ENCODE results near the gene FIZ1. TPM values are rescaled to one million over a fixed set of nuclear protein-coding genes. Genes with fewer than 3 reads are reported as not detected.

Gene FIZ1
- total and polyA plus RNA-seq, 2 of the 4 experiments (the other 2 are of a cell fraction): 1.3 to 5.9 TPM

- ChIA-PET POLR2A (ENCODE audit: unreplicated experiment) (interaction anchor here (0.5 kb wide), 1 partner anchor 70 kb away, joined by 3 read pairs; no protein-coding TSS in a partner anchor), CTCF (no interaction called here)
- H3K56ac ChIP-seq (ENCODE audit: extremely low read depth, insufficient read depth, low read length): no peak overlapping the region
- H3K79me1 ChIP-seq (ENCODE audit: low read depth in 1 of 2, low read length in 2 of 2): peaks cover 16 to 36% of the 10 kb centered on the region in 2 experiments
- H3K14ac ChIP-seq (replicated peaks; ENCODE audit: low read depth, low read length): no peak overlapping the region
- no peak overlapping the region for H4K5ac ChIP-seq (ENCODE audit: low read depth, low read length)
- H4K8ac ChIP-seq (ENCODE audit: low read depth in 2 of 2, low read length in 2 of 2): no peak overlapping the region
- no peak for ATAC-seq (ENCODE audit: low read depth)
- H3K4ac ChIP-seq (ENCODE audit: low read depth, low read length): no peak overlapping the region
- H2BK120ac ChIP-seq (ENCODE audit: low read depth, low read length): no peak overlapping the region
- H3K9ac ChIP-seq (ENCODE audit: low read depth, low read length): no peak overlapping the region
- peaks cover 13% of the 10 kb centered on the region for H3K9me1 ChIP-seq (ENCODE audit: insufficient read depth, low read length)
- BruUV-seq (replicated peaks): no TSS peak
- no peak for DNase-seq
- no peaks in the 10 kb centered on the region for H3K27me3 ChIP-seq (ENCODE audit: control insufficient read depth, insufficient read depth, low read length)
- no peak overlapping the region for H3K23ac ChIP-seq (ENCODE audit: low read depth, low read length)
- H2AFZ ChIP-seq (replicated peaks; ENCODE audit: low read length, poor library complexity): no peak overlapping the region
- no peak overlapping the region for H2BK5ac ChIP-seq (ENCODE audit: low read depth, low read length, poor library complexity, severe bottlenecking)
- TF ChIP-seq MXI1 (IDR thresholded peaks at IDR 0.05; ENCODE audit: borderline replicate concordance, low read depth, low read length): no peak
- TF ChIP-seq RAD21 (IDR thresholded peaks at IDR 0.05; ENCODE audit: low read length): no peak
- TF ChIP-seq CEBPB (IDR thresholded peaks at IDR 0.05; ENCODE audit: low read depth, low read length): no peak
- no peak for TF ChIP-seq BHLHE40 (IDR thresholded peaks at IDR 0.05; ENCODE audit: low read depth, low read length)
- TF ChIP-seq CTCF (conservative IDR thresholded peaks at IDR 0.05; ENCODE audit: low read depth, low read length): no peak
- TF ChIP-seq SMC3 (IDR thresholded peaks at IDR 0.05; ENCODE audit: low read depth, low read length): no peak
- no peak for TF ChIP-seq NFE2L2 (IDR thresholded peaks at IDR 0.05; ENCODE audit: low read depth, low read length)
- TF ChIP-seq FOS (IDR thresholded peaks at IDR 0.05; ENCODE audit: low read depth, low read length): no peak
- TF ChIP-seq POLR2A (IDR thresholded peaks at IDR 0.05; ENCODE audit: low read depth, low read length): no peak
- no peak overlapping the region for H2BK20ac ChIP-seq (ENCODE audit: low read depth, low read length)
- in situ Hi-C loops (cut with MboI; ENCODE audit: low sequenced_read_pairs) (no loop called here), intact Hi-C loops (cut with micrococcal nuclease) (no loop called here), dilution Hi-C loops (cut with HindIII; ENCODE audit: low sequenced_read_pairs, unreplicated experiment) (no loop called here)
- no peak overlapping the region for H2BK15ac ChIP-seq (ENCODE audit: low read depth, low read length)
- H2AK9ac ChIP-seq (replicated peaks; ENCODE audit: low read depth, low read length, poor library complexity): no peak overlapping the region
- H3K27ac ChIP-seq (ENCODE audit: insufficient read depth, low read length): no peak overlapping the region
- no peak overlapping the region for H4K91ac ChIP-seq (ENCODE audit: insufficient read depth, low read depth, low read length)
- peaks cover 4% of the 10 kb centered on the region; the same call in 1 of the 2 replicates for H3K4me1 ChIP-seq (ENCODE audit: control insufficient read depth, insufficient read depth, low read length)
- WGBS, 2 experiments (ENCODE audit: extremely low coverage in 2 of 2, insufficient read length in 1 of 2): 98% methylated on average over 10 of the region's 30 CpGs; no CpG with 5 or more reads in 1 of the 2 experiments
- H3K9me3 ChIP-seq (ENCODE audit: control insufficient read depth, insufficient read depth, low read length): no peaks in the 10 kb centered on the region
- H3K18ac ChIP-seq (ENCODE audit: low read depth, low read length): no peak overlapping the region
- no peak overlapping the region for H3K4me3 ChIP-seq (ENCODE audit: insufficient read depth, low read depth, low read length)
- no peaks in the 10 kb centered on the region for H4K20me1 ChIP-seq (ENCODE audit: insufficient read depth, low read length)
- H3K4me2 ChIP-seq (ENCODE audit: low read depth, low read length): no peak overlapping the region
- H3K36me3 ChIP-seq (ENCODE audit: control insufficient read depth, insufficient read depth, low read length): peaks cover 31% of the 10 kb centered on the region
- H2AK5ac ChIP-seq (ENCODE audit: low read depth, low read length): no peak overlapping the region
Measured at GRCh38 chr19:55597501-55597921, 1.8 kb downstream of the FIZ1 start.
